Caco-2 (cell line): ENCODE measurements around the gene EVI2B. TPM values are rescaled to one million over a fixed set of nuclear protein-coding genes. Genes with fewer than 3 reads are reported as not detected.

Source experiments
- BruUV-seq: library from RNA; stranded (reverse); fragments of 400-500 nt; replicated peaks from 2 replicates; lab custom pipeline; 2021; lab: Mats Ljungman, UMichigan
- CTCF ChIA-PET: fragments of 300-600 bp; sonication (Branson Sonifier 250); formaldehyde crosslinking; loops from one replicate; lab custom pipeline; 2022; ENCODE audit warnings: antibody characterized with exemption; lab: Charles Lee
- POLR2A ChIA-PET: fragments of 300-600 bp; sonication (Branson Sonifier 250); formaldehyde crosslinking; loops from one replicate; lab custom pipeline; 2022; ENCODE audit warnings: antibody characterized with exemption; lab: Charles Lee
- DNase-seq, 2 experiments: peaks; one replicate each; pipeline versions ENCODE4 v3.0.0 to v3.0.0-alpha.2; 2020 to 2022
- H3K27me3 ChIP-seq: replicated peaks from 2 replicates; pipeline ENCODE4 v1.6.0; 2011; ENCODE audit warnings: low read length; ENCODE audit not compliant: control insufficient read depth, insufficient read depth
- H3K36me3 ChIP-seq: 2 replicates; pipeline ENCODE4 v1.5.1; 2011; ENCODE audit warnings: low read length; ENCODE audit not compliant: control insufficient read depth, insufficient read depth
- H3K4me1 ChIP-seq: fragments of 250-450 bp; sonication (Bioruptor Pico); 2 replicates; pipeline ENCODE4 v1.5.1; 2020; ENCODE audit warnings: mild to moderate bottlenecking
- H3K4me3 ChIP-seq: 2 replicates; pipeline ENCODE4 v1.5.1; 2011; ENCODE audit warnings: low read depth, mild to moderate bottlenecking, control low read depth, low read length
- H3K9me3 ChIP-seq: fragments of 250-450 bp; sonication (Bioruptor Pico); 2 replicates; pipeline ENCODE4 v1.5.1; 2020; ENCODE audit warnings: mild to moderate bottlenecking, moderate library complexity
- H3K27ac Mint-ChIP-seq: one replicate; pipeline ENCODE4 v1.8.0; 2022; ENCODE audit warnings: mixed read lengths; ENCODE audit not compliant: unreplicated experiment
- H3K27me3 Mint-ChIP-seq: one replicate; pipeline ENCODE4 v1.8.0; 2022; ENCODE audit warnings: mixed read lengths; ENCODE audit not compliant: insufficient read depth, unreplicated experiment
- H3K36me3 Mint-ChIP-seq: one replicate; pipeline ENCODE4 v1.8.0; 2022; ENCODE audit warnings: mild to moderate bottlenecking, mixed read lengths; ENCODE audit not compliant: insufficient read depth, unreplicated experiment
- H3K4me1 Mint-ChIP-seq: one replicate; pipeline ENCODE4 v1.8.0; 2022; ENCODE audit warnings: low read depth, mixed read lengths; ENCODE audit not compliant: unreplicated experiment
- H3K4me3 Mint-ChIP-seq: one replicate; pipeline ENCODE4 v1.8.0; 2022; ENCODE audit warnings: mild to moderate bottlenecking, moderate library complexity, mixed read lengths; ENCODE audit not compliant: unreplicated experiment
- H3K9me3 Mint-ChIP-seq: one replicate; pipeline ENCODE4 v1.8.0; 2022; ENCODE audit warnings: mixed read lengths; ENCODE audit not compliant: unreplicated experiment
- intact Hi-C: fragments of 100-400 bp; cut with micrococcal nuclease; formaldehyde crosslinking; loops from one replicate; pipeline ENCODE4 v1.10.0; 2022; ENCODE audit not compliant: unreplicated experiment
- total RNA-seq: library from RNA; stranded (reverse); gene quantifications from 2 replicates; pipeline ENCODE4 v1.2.3, GENCODE V29; 2022
- TF ChIP-seq, protein P1 (sequence below), 2 experiments: fragments of 200-600 bp in 1 of 2; IDR thresholded peaks; 1 replicate in 1 of 2; 2 replicates in 1 of 2; pipeline versions ENCODE4 v1.5.1 to v1.8.0; 2011 to 2022; ENCODE audit warnings: antibody characterized with exemption in 1 of 2, control low read depth in 1 of 2, inconsistent platforms in 1 of 2, low read depth in 1 of 2, low read length in 1 of 2, mild to moderate bottlenecking in 1 of 2, moderate library complexity in 1 of 2; ENCODE audit not compliant: insufficient read depth in 1 of 2, severe bottlenecking in 1 of 2, unreplicated experiment in 1 of 2

EVI2B gene
- total RNA-seq, 1 experiment from 2014 or later = not detected

DNA sequence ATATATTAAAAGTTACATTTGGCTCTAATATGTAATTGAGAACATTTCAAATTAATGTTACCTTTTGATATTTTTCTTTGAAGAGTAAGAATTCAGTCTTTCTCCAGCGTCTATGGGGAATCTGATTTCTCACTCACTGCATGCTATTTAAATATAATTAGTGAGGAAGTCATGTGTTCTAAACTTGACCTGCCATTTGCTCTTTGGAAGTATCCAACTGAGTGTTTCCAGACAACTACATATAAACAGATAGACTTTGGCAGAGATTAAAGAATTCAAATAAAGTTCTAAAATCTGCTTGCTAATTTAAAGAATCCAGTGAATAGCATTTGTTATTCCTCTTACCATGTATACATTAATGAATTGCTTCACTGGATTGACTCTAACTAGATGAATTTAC, 40.3 kb downstream of the EVI2B start:
- H3K36me3 Mint-ChIP-seq = peaks cover 35% of the 10 kb centered on the region
- H3K4me3 ChIP-seq = no peak overlapping the region
- H3K9me3 Mint-ChIP-seq = no peaks in the 10 kb centered on the region
- no peaks in the 10 kb centered on the region for H3K36me3 ChIP-seq
- ChIA-PET CTCF (no interaction called here), POLR2A (no interaction called here)
- no peaks in the 10 kb centered on the region for H3K27me3 Mint-ChIP-seq
- H3K4me3 Mint-ChIP-seq = no peak overlapping the region
- H3K27me3 ChIP-seq = no peaks in the 10 kb centered on the region
- TF ChIP-seq, protein P1, sequence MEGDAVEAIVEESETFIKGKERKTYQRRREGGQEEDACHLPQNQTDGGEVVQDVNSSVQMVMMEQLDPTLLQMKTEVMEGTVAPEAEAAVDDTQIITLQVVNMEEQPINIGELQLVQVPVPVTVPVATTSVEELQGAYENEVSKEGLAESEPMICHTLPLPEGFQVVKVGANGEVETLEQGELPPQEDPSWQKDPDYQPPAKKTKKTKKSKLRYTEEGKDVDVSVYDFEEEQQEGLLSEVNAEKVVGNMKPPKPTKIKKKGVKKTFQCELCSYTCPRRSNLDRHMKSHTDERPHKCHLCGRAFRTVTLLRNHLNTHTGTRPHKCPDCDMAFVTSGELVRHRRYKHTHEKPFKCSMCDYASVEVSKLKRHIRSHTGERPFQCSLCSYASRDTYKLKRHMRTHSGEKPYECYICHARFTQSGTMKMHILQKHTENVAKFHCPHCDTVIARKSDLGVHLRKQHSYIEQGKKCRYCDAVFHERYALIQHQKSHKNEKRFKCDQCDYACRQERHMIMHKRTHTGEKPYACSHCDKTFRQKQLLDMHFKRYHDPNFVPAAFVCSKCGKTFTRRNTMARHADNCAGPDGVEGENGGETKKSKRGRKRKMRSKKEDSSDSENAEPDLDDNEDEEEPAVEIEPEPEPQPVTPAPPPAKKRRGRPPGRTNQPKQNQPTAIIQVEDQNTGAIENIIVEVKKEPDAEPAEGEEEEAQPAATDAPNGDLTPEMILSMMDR (IDR thresholded peaks at IDR 0.05; ENCODE audit: insufficient read depth in 1 of 2, low read depth in 1 of 2, low read length in 1 of 2, severe bottlenecking in 1 of 2, unreplicated experiment in 1 of 2) = no peak
- H3K27ac Mint-ChIP-seq = no peak overlapping the region
- no peaks in the 10 kb centered on the region for H3K9me3 ChIP-seq
- no TSS peak for BruUV-seq
- peaks cover 15% of the 10 kb centered on the region for H3K4me1 ChIP-seq
- no peak for DNase-seq
- intact Hi-C loops = no loop called here
- H3K4me1 Mint-ChIP-seq = peaks cover 12% of the 10 kb centered on the region

- H3K27me3 Mint-ChIP-seq = no peaks in the 10 kb centered on the region
- TF ChIP-seq, protein P1 (IDR thresholded peaks at IDR 0.05; ENCODE audit: insufficient read depth in 1 of 2, low read depth in 1 of 2, low read length in 1 of 2, severe bottlenecking in 1 of 2, unreplicated experiment in 1 of 2) = no peak
- H3K4me1 Mint-ChIP-seq = peaks cover 12% of the 10 kb centered on the region
- Histone ChIP-seq H3K4me3 (no peak overlapping the region), H3K36me3 (no peaks in the 10 kb centered on the region), H3K4me1 (peaks cover 15% of the 10 kb centered on the region), H3K27me3 (no peaks in the 10 kb centered on the region), H3K9me3 (no peaks in the 10 kb centered on the region)
- intact Hi-C loops = no loop called here
- H3K4me3 Mint-ChIP-seq = no peak overlapping the region
- no peak overlapping the region for H3K27ac Mint-ChIP-seq
- POLR2A ChIA-PET = no interaction called here
- DNase-seq = no peak
- no peaks in the 10 kb centered on the region for H3K9me3 Mint-ChIP-seq
- CTCF ChIA-PET = no interaction called here
- H3K36me3 Mint-ChIP-seq = peaks cover 42% of the 10 kb centered on the region
- BruUV-seq = no TSS peak
These were observed 41.1 kb downstream of the EVI2B start for GRCh38 chr17:31272803-31273202.

GRCh38 chr17:31272236-31272635, 41.6 kb downstream of the EVI2B start:
- H3K4me1 ChIP-seq = peaks cover 15% of the 10 kb centered on the region
- no TSS peak for BruUV-seq
- H3K9me3 ChIP-seq = no peaks in the 10 kb centered on the region
- no peak for DNase-seq
- Mint-ChIP-seq H3K27me3 (no peaks in the 10 kb centered on the region), H3K4me3 (no peak overlapping the region), H3K36me3 (peaks cover 48% of the 10 kb centered on the region), H3K27ac (no peak overlapping the region), H3K4me1 (peaks cover 12% of the 10 kb centered on the region), H3K9me3 (no peaks in the 10 kb centered on the region)
- TF ChIP-seq, protein P1 (IDR thresholded peaks at IDR 0.05; ENCODE audit: insufficient read depth in 1 of 2, low read depth in 1 of 2, low read length in 1 of 2, severe bottlenecking in 1 of 2, unreplicated experiment in 1 of 2) = no peak
- ChIA-PET CTCF (no interaction called here), POLR2A (no interaction called here)
- no peak overlapping the region for H3K4me3 ChIP-seq
- intact Hi-C loops = no loop called here
- H3K36me3 ChIP-seq = no peaks in the 10 kb centered on the region
- H3K27me3 ChIP-seq = no peaks in the 10 kb centered on the region
